MM.1S (cell line): ENCODE results near the gene DZANK1.

Experiments
- CTCF ChIP-seq: fragments of 300-600 bp; sonication (generic); IDR thresholded peaks from 2 replicates; pipeline ENCODE4 v1.5.1; 2016; ENCODE audit warnings: antibody characterized with exemption, low read length, mixed read lengths
- EZH2phosphoT487 ChIP-seq: fragments of 300-600 bp; sonication (generic); IDR thresholded peaks from 2 replicates; pipeline ENCODE4 v1.6.1; 2018; ENCODE audit warnings: antibody characterized with exemption, low read length

- TF ChIP-seq CTCF = no peak
- no peak for TF ChIP-seq EZH2phosphoT487
These were observed 106.2 kb downstream of the DZANK1 start for GRCh38 chr20:18360635-18361034.
